SIG-M5 treated with dmso at 0.1 percent for 504 hours (cell line): Measurements from ENCODE around the gene AGBL4.

Experiments
- DNase-seq: peaks from one replicate; lab custom pipeline; 2025; ENCODE audit not compliant: unreplicated experiment; lab: John Stamatoyannopoulos, UW

The AGBL4 gene

GRCh38 chr1:48619539-48619938, 1404.2 kb downstream of the AGBL4 start:
- no peak for DNase-seq

- DNase-seq = peak; percentile 62
Measured at GRCh38 chr1:48617252-48617651, 1406.5 kb downstream of the AGBL4 start.

- DNase-seq = peak; percentile 48
Measured at GRCh38 chr1:48616710-48617109, 1407.0 kb downstream of the AGBL4 start.

GRCh38 chr1:48611841-48612240, 1411.9 kb downstream of the AGBL4 start:
- no peak for DNase-seq

GRCh38 chr1:48610628-48611542, 1412.9 kb downstream of the AGBL4 start:
- DNase-seq = no peak

- DNase-seq = no peak
Measured at GRCh38 chr1:48608882-48609281, 1414.9 kb downstream of the AGBL4 start.

GRCh38 chr1:48603222-48603621, 1420.5 kb downstream of the AGBL4 start:
- no peak for DNase-seq

- no peak for DNase-seq
Measured at GRCh38 chr1:48602349-48602748, 1421.4 kb downstream of the AGBL4 start.

GRCh38 chr1:48600182-48600581, 1423.6 kb downstream of the AGBL4 start:
- DNase-seq = no peak

GRCh38 chr1:48597663-48598062, 1426.1 kb downstream of the AGBL4 start:
- no peak for DNase-seq

GRCh38 chr1:48596046-48596445, 1427.7 kb downstream of the AGBL4 start:
- no peak for DNase-seq

GRCh38 chr1:48595613-48596012, 1428.1 kb downstream of the AGBL4 start:
- DNase-seq = no peak

- DNase-seq = no peak
Measured at GRCh38 chr1:48592330-48592729, 1431.4 kb downstream of the AGBL4 start.

GRCh38 chr1:48591181-48591580, 1432.6 kb downstream of the AGBL4 start:
- DNase-seq = no peak

GRCh38 chr1:48588061-48588460, 1435.7 kb downstream of the AGBL4 start:
- no peak for DNase-seq

- no peak for DNase-seq
Measured at GRCh38 chr1:48582408-48582807, 1441.3 kb downstream of the AGBL4 start.

- DNase-seq = no peak
Measured at GRCh38 chr1:48581270-48581669, 1442.5 kb downstream of the AGBL4 start.

GRCh38 chr1:48576565-48576964, 1447.2 kb downstream of the AGBL4 start:
- no peak for DNase-seq

- peak; percentile 33 for DNase-seq
Measured at GRCh38 chr1:48572646-48573258, 1451.0 kb downstream of the AGBL4 start.

- no peak for DNase-seq
Measured at GRCh38 chr1:48572134-48572533, 1451.6 kb downstream of the AGBL4 start.

GRCh38 chr1:48571303-48571987, 1452.3 kb downstream of the AGBL4 start:
- no peak for DNase-seq

- no peak for DNase-seq
Measured at GRCh38 chr1:48570568-48570967, 1453.2 kb downstream of the AGBL4 start.
